Neutrophil (primary cell): ENCODE results near the gene MICAL3.

Source experiments
- H3K27ac ChIP-seq: fragments of 200-600 bp; sonication (generic); 2 replicates; pipeline ENCODE4 v1.5.1; 2016; ENCODE audit warnings: mild to moderate bottlenecking, moderate library complexity
- H3K27me3 ChIP-seq: fragments of 200-600 bp; sonication (generic); 2 replicates; pipeline ENCODE4 v1.6.0; 2016; ENCODE audit warnings: mild to moderate bottlenecking
- H3K36me3 ChIP-seq: fragments of 200-600 bp; sonication (generic); 2 replicates; pipeline ENCODE4 v1.5.1; 2017
- H3K4me1 ChIP-seq, 2 experiments: fragments of 200-600 bp in 1 of 2; sonication (generic) in 1 of 2; 1 replicate in 1 of 2; 2 replicates in 1 of 2; pipeline versions ENCODE4 v1.5.1 to v1.6.1; 2013 to 2016; ENCODE audit warnings: low read depth in 1 of 2, low read length in 1 of 2, mild to moderate bottlenecking in 1 of 2, moderate library complexity in 1 of 2; ENCODE audit not compliant: control insufficient read depth in 1 of 2, insufficient read depth in 1 of 2
- H3K4me3 ChIP-seq, 2 experiments: fragments of 200-600 bp in 1 of 2; sonication (generic) in 1 of 2; 1 replicate in 1 of 2; 2 replicates in 1 of 2; pipeline ENCODE4 v1.5.1; 2013 to 2016; ENCODE audit warnings: low read depth in 1 of 2, low read length in 1 of 2, mild to moderate bottlenecking in 1 of 2, moderate library complexity in 1 of 2
- H3K9me3 ChIP-seq: fragments of 200-600 bp; sonication (generic); 2 replicates; pipeline ENCODE4 v1.5.1; 2016
- TF ChIP-seq, protein P1 (sequence below): fragments of 200-600 bp; sonication (generic); IDR thresholded peaks from 2 replicates; pipeline ENCODE4 v1.5.1; 2016; ENCODE audit warnings: antibody characterized with exemption

The MICAL3 gene

DNA sequence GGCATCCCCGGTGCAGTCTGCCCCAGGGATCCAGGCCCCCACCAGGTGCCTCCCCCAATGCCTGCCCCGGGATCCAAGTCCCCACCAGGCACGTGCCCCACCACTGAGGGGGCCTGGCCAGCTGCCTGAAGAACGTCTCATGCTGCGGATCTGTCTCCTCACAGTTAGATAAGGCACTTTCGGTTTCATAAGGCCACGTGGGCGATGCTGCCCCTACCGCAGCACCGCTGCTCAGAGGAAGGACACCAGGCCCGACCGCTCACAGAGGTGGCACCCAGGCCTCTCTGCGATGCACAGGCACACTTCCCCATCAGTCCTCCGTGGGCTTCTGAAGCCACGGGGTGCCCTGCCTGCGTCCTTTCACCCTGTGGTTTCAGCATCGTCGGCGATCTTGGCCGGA is 182.0 kb downstream of the MICAL3 start:
- TF ChIP-seq, protein P1, sequence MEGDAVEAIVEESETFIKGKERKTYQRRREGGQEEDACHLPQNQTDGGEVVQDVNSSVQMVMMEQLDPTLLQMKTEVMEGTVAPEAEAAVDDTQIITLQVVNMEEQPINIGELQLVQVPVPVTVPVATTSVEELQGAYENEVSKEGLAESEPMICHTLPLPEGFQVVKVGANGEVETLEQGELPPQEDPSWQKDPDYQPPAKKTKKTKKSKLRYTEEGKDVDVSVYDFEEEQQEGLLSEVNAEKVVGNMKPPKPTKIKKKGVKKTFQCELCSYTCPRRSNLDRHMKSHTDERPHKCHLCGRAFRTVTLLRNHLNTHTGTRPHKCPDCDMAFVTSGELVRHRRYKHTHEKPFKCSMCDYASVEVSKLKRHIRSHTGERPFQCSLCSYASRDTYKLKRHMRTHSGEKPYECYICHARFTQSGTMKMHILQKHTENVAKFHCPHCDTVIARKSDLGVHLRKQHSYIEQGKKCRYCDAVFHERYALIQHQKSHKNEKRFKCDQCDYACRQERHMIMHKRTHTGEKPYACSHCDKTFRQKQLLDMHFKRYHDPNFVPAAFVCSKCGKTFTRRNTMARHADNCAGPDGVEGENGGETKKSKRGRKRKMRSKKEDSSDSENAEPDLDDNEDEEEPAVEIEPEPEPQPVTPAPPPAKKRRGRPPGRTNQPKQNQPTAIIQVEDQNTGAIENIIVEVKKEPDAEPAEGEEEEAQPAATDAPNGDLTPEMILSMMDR: no peak
- no peaks in the 10 kb centered on the region for H3K36me3 ChIP-seq
- no peaks in the 10 kb centered on the region for H3K4me1 ChIP-seq
- no peaks in the 10 kb centered on the region for H3K27me3 ChIP-seq
- H3K27ac ChIP-seq: no peak overlapping the region
- H3K4me3 ChIP-seq: no peak overlapping the region
- H3K9me3 ChIP-seq: no peaks in the 10 kb centered on the region

DNA sequence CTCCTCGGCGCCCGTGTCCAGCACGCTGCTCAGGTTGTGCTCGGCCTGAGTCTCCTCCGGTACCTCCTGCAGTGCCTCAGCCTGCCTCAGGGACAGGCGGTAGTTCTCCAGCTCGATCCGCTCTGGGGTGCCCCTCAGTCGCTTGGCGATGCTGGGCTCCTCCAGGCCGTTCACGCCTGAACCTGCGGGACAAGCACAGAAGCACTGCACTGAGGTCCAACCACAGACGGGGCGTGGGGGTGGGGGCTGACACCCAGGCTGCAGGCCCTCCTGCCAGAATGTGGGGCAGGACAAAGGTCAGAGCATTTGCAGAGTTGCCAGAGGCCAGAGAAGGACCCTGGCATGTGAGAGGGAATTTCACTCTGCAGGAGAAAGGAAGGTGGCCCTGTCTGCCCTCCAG is 182.5 kb downstream of the MICAL3 start:
- TF ChIP-seq, protein P1: no peak
- H3K27ac ChIP-seq: no peak overlapping the region
- H3K36me3 ChIP-seq: no peaks in the 10 kb centered on the region
- no peak overlapping the region for H3K4me3 ChIP-seq
- no peaks in the 10 kb centered on the region for H3K27me3 ChIP-seq
- no peaks in the 10 kb centered on the region for H3K9me3 ChIP-seq
- no peaks in the 10 kb centered on the region for H3K4me1 ChIP-seq

DNA sequence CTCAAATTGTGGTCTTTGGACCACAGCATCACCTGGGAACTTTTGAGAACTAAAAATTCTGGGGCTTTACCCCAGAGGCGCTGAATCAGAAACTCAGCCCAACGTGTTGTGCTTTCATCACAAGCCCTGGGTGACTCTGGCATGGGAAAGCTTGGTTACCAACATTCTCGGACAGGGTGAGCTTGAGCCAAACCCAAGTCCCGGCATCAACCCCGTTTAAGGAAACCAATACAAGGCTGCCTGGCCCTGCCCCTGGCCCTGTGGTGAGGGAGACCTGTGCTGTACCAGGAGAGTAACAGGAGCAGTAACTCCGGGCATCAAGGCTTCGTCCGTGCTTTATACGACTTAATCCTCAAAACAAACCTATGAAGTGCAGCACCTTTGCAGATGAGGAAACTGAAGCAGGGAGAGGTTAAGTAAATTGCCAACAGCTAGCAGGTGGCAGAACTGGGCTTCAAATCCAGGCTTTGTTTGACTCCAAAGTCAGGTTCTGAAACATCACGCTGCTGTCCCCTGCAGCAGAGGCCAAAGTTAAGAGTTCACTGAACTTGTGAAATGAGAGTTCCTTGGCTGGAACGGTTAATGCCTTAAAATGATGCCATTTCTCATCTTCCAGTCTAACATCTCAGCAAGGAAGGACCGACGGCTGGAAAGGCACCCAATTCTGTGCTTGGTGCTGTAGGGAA is 186.0 kb downstream of the MICAL3 start:
- Histone ChIP-seq H3K27ac (no peak overlapping the region), H3K27me3 (no peaks in the 10 kb centered on the region), H3K4me3 (no peak overlapping the region), H3K36me3 (no peaks in the 10 kb centered on the region), H3K4me1 (no peaks in the 10 kb centered on the region), H3K9me3 (no peaks in the 10 kb centered on the region)
- TF ChIP-seq, protein P1: no peak

DNA sequence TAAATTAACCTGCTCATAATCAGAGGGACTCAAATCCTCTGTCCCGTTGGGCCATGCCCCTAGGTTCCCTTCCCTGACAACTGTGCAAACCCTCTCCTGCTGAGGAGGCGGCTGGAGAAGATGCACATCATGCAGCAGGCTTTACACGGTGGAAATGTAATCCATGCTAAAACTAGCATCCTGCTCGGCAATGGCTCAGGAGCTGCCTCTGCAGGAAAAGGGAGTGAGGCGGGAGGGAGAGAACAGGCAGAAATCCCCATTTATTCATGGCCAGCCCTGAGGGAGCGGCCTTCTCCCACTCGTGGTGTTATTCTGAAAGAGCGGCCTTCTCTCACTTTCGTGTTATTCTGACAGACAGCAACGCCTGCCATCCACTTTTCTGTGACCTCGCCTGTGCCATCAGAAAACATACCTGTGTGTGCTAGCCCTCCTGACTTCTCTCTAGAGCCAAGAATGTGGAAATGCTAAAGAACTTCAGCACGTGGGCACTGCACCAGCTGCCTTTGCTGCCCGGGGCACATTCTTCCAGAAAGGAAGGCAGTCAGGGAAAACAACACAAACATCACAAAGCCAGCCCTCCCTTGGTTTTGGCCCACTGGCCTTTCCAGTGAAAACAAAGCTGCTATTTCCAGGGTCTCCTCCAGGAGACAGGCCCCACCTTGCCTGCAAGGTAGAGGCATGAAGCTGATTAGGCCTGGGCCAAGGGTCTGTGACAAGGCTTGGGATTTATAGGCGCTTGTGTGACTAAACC is 187.2 kb downstream of the MICAL3 start:
- no peak overlapping the region for H3K27ac ChIP-seq
- H3K4me1 ChIP-seq: no peaks in the 10 kb centered on the region
- H3K36me3 ChIP-seq: no peaks in the 10 kb centered on the region
- no peaks in the 10 kb centered on the region for H3K27me3 ChIP-seq
- no peaks in the 10 kb centered on the region for H3K9me3 ChIP-seq
- TF ChIP-seq, protein P1: no peak
- H3K4me3 ChIP-seq: no peak overlapping the region

DNA sequence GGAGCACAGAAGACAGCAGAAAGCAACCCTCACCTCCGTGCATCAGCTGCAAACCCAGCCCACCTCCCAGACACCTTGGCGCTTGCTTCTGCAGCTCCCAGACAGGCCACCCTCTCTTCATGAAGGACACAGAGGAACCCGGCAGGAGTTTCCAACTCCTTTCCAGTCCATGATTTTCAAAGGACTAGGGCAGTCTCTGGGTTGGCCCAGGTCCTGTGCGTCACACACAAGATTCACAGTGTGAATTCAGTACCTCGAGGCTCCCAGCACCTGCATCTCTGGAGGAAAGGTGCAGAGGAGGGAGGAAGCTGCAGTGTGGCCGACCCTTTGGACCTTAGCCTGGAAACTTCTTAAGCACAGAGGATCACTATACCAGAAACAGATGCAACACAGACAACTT is 189.1 kb downstream of the MICAL3 start:
- Histone ChIP-seq H3K27ac (no peak overlapping the region), H3K4me1 (no peaks in the 10 kb centered on the region), H3K4me3 (no peak overlapping the region), H3K27me3 (no peaks in the 10 kb centered on the region), H3K9me3 (no peaks in the 10 kb centered on the region), H3K36me3 (no peaks in the 10 kb centered on the region)
- TF ChIP-seq, protein P1: no peak
